GM12878 (cell line): ENCODE results near the gene TRPT1. TPM values are rescaled to one million over a fixed set of nuclear protein-coding genes. Genes with fewer than 3 reads are reported as not detected.
A peak's percentile ranks its signal among the peaks of the same experiment; 100 is the strongest.

ENCODE experiments used
- ATAC-seq: fragments of 200-7000 bp; cut with Tn5 transposase; 3 replicates; pipeline ENCODE4 v1.9.1; 2020; ENCODE audit warnings: mild to moderate bottlenecking, moderate library complexity
- BruUV-seq: library from RNA; stranded (reverse); fragments of 400-500 nt; replicated peaks from 2 replicates; lab custom pipeline; 2021; lab: Mats Ljungman, UMichigan
- CTCF ChIA-PET: fragments of 300-600 bp; sonication (Branson Sonifier 250); formaldehyde crosslinking; extraction: SDS; loops from one replicate; lab custom pipeline; 2021; ENCODE audit warnings: inconsistent platforms; lab: Yijun Ruan, JAX
- POLR2A ChIA-PET: fragments of 350-600 bp; formaldehyde crosslinking; extraction: SDS; loops from one replicate; lab custom pipeline; 2021; ENCODE audit warnings: inconsistent platforms; lab: Charles Lee
- RAD21 ChIA-PET: fragments of 300-600 bp; sonication (Branson Sonifier 250); formaldehyde crosslinking; loops from one replicate; lab custom pipeline; 2023; ENCODE audit warnings: antibody characterized with exemption; ENCODE audit not compliant: unreplicated experiment; lab: Charles Lee
- SMC1A ChIA-PET: fragments of 300-600 bp; sonication (Branson Sonifier 250); formaldehyde crosslinking; loops from one replicate; lab custom pipeline; 2023; ENCODE audit not compliant: unreplicated experiment, uncharacterized antibody; lab: Charles Lee
- DNase-seq: peaks from one replicate; pipeline ENCODE4 v3.0.0-alpha.2; 2011; ENCODE audit warnings: low read depth, low spot score
- FAIRE-seq: peaks from 3 replicates; lab custom pipeline; 2011; peaks lifted over from hg19 to GRCh38; lab: Jason Lieb, UNC
- H2AFZ ChIP-seq: 2 replicates; pipeline ENCODE4 v1.6.0; 2011; ENCODE audit warnings: low read depth, low read length, control low read depth; ENCODE audit not compliant: control insufficient read depth
- H3K27ac ChIP-seq: 2 replicates; pipeline ENCODE4 v1.5.1; 2011; ENCODE audit warnings: control low read depth; ENCODE audit not compliant: control insufficient read depth, insufficient read depth
- H3K27me3 ChIP-seq, 2 experiments: replicated peaks in 1 of 2; 2 replicates each; pipeline versions ENCODE4 v1.6.0 to v1.6.1; 2011; ENCODE audit warnings: low read length in 1 of 2; ENCODE audit not compliant: control insufficient read depth in 2 of 2, insufficient read depth in 2 of 2
- H3K36me3 ChIP-seq, 2 experiments: 2 replicates each; pipeline ENCODE4 v1.5.1; 2011; ENCODE audit warnings: low read length in 1 of 2; ENCODE audit not compliant: control insufficient read depth in 2 of 2, insufficient read depth in 2 of 2
- H3K4me1 ChIP-seq: 2 replicates; pipeline ENCODE4 v1.6.1; 2011; ENCODE audit warnings: mild to moderate bottlenecking, low read length, moderate library complexity, mixed read lengths; ENCODE audit not compliant: control insufficient read depth, insufficient read depth
- H3K4me2 ChIP-seq: 2 replicates; pipeline ENCODE4 v1.6.0; 2011; ENCODE audit warnings: control low read depth; ENCODE audit not compliant: control insufficient read depth, insufficient read depth
- H3K4me3 ChIP-seq: fragments of 200-600 bp; sonication (generic); 2 replicates; pipeline ENCODE4 v1.5.1; 2016
- H3K79me2 ChIP-seq: 2 replicates; pipeline ENCODE4 v1.6.0; 2011; ENCODE audit warnings: low read length; ENCODE audit not compliant: control insufficient read depth, insufficient read depth
- H3K9ac ChIP-seq: 2 replicates; pipeline ENCODE4 v1.8.0; 2011; ENCODE audit warnings: low read length, control low read depth, mixed read lengths; ENCODE audit not compliant: control insufficient read depth, insufficient read depth
- H3K9me3 ChIP-seq: replicated peaks from 3 replicates; pipeline ENCODE4 v1.5.1; 2011; ENCODE audit warnings: mild to moderate bottlenecking, low read length; ENCODE audit not compliant: control insufficient read depth, insufficient read depth
- H4K20me1 ChIP-seq: 2 replicates; pipeline ENCODE4 v1.6.0; 2011; ENCODE audit not compliant: control insufficient read depth, insufficient read depth
- JUNB ChIP-seq: IDR thresholded peaks from 2 replicates; pipeline ENCODE4 v1.6.1; 2016; ENCODE audit warnings: antibody characterized with exemption, mild to moderate bottlenecking
- NR2F1 ChIP-seq: fragments of 450-650 bp; conservative IDR thresholded peaks from 2 replicates; pipeline ENCODE4 v1.6.1; 2017; ENCODE audit warnings: mild to moderate bottlenecking
- RUNX3 ChIP-seq: IDR thresholded peaks from 2 replicates; pipeline ENCODE4 v1.6.1; 2012; ENCODE audit warnings: low read length, inconsistent platforms
- SP1 ChIP-seq: IDR thresholded peaks from one replicate; pipeline ENCODE4 v1.6.1; 2011; ENCODE audit warnings: low read depth, low read length
- SREBF1 ChIP-seq: IDR thresholded peaks from 2 replicates; pipeline ENCODE4 v1.6.1; 2012; ENCODE audit warnings: mild to moderate bottlenecking, low read length
- TARDBP ChIP-seq: IDR thresholded peaks from 2 replicates; pipeline ENCODE4 v1.6.1; 2016; ENCODE audit warnings: borderline replicate concordance
- WRNIP1 ChIP-seq: IDR thresholded peaks from 2 replicates; pipeline ENCODE4 v1.6.1; 2011; ENCODE audit warnings: low read depth, low read length, improper control_type of control experiment, borderline replicate concordance
- WGBS: methylation state at CpG from one replicate; pipeline ENCODE4 v1.1.6; 2016; ENCODE audit warnings: low lambda C conversion rate; ENCODE audit not compliant: insufficient replicate concordance, insufficient coverage; ENCODE audit errors: missing lambda C conversion rate; 5-methylcytosine and 5-hydroxymethylcytosine counted together
- in situ Hi-C: fragments of 300-500 bp; cut with MboI; formaldehyde crosslinking; loops from 9 replicates; pipeline ENCODE4 v1.14.3; 2018; ENCODE audit warnings: mixed read lengths
- intact Hi-C: fragments of 100-400 bp; cut with micrococcal nuclease; formaldehyde crosslinking; loops from one replicate; pipeline ENCODE4 v1.14.2; 2022; ENCODE audit not compliant: unreplicated experiment
- polyA plus RNA-seq, 11 experiments: library from polyadenylated mRNA; depleted of rRNA in 4 of 11; unstranded in 6 of 11; stranded (reverse) in 5 of 11; fragments of >200 nt; fragmentation: Nextera tagmentation in 4 of 11; fragmentation: Illumina TruSeq in 1 of 11; extraction: Ambion mirVana in 4 of 11; extraction: Trizol in 1 of 11; gene quantifications; 1 replicate in 1 of 11; 2 replicates in 10 of 11; pipeline versions ENCODE4 v1.2.1 to v1.2.3, GENCODE V29; 2011 to 2016; ENCODE audit warnings: inconsistent platforms in 2 of 11, missing spikeins in 2 of 11, low read depth in 1 of 11
- total RNA-seq, 4 experiments: library from RNA; depleted of rRNA in 3 of 4; stranded (reverse); fragments of >200 nt in 3 of 4; fragmentation: Illumina TruSeq in 1 of 4; extraction: Trizol in 1 of 4; gene quantifications; 2 replicates each; pipeline versions ENCODE4 v1.2.1 to v1.2.3, GENCODE V29; 2013 to 2021

Gene TRPT1
- total and polyA plus RNA-seq, 10 of the 15 experiments (the other 5 are each of a cell fraction or from before 2014, with no cell fraction given), result 7.1 to 63.0 (median 31.4) TPM

GRCh38 chr11:64231546-64231945 lies 5.6 kb upstream of the TRPT1 start (continued):
- TF ChIP-seq WRNIP1 (no peak), NR2F1 (no peak), SREBF1 (no peak)

GRCh38 chr11:64230985-64231365 lies 5.0 kb upstream of the TRPT1 start:
- in situ Hi-C loops, result loop anchor here (25.0 kb wide), 1 partner anchor 1631 kb away; the partner anchor contains the start of genes CFL1, EFEMP2 and MUS81
- TF ChIP-seq TARDBP (no peak), RUNX3 (peak; percentile 56), SP1 (no peak), JUNB (no peak)
- SMC1A ChIA-PET, result no interaction called here
- Histone ChIP-seq H3K4me3 (peak overlapping the region; percentile 95), H3K27me3 (no peaks in the 10 kb centered on the region), H4K20me1 (no peaks in the 10 kb centered on the region), H3K27ac (peak overlapping the region; percentile 86), H3K9me3 (no peaks in the 10 kb centered on the region), H3K4me1 (peaks cover 40% of the 10 kb centered on the region), H3K36me3 (no peaks in the 10 kb centered on the region), H3K4me2 (peak overlapping the region; percentile 98), H2AFZ (peak overlapping the region; percentile 94), H3K79me2 (peaks cover 35% of the 10 kb centered on the region), H3K9ac (peak overlapping the region; percentile 79)
- no peak for FAIRE-seq
- RAD21 ChIA-PET, result no interaction called here
- WGBS, result 0% methylated on average over 8 of the region's 8 CpGs
- CTCF ChIA-PET, result interaction anchor here (1.2 kb wide), 1 partner anchor 24 kb away, joined by 8 read pairs; the partner anchor contains the start of gene FERMT3
- no TSS peak for BruUV-seq
- DNase-seq, result no peak
- intact Hi-C loops, result no loop called here
- POLR2A ChIA-PET, result interaction anchor here (0.6 to 9.7 kb wide), 6 partner anchors 13 to 255 kb away, joined by 4 to 77 read pairs (median 9); partner anchors contain the start of genes FERMT3, FKBP2 and PPP1R14B
- ATAC-seq, result no peak
